Activated CD8-positive, alpha-beta memory T cell treated with anti-CD3 and anti-CD28 coated beads for 36 hours (primary cell): ENCODE results near the gene PCDH9. TPM values are rescaled to one million over a fixed set of nuclear protein-coding genes. Genes with fewer than 3 reads are reported as not detected.

Source experiments
- CTCF ChIA-PET: fragments of 350-600 bp; sonication (Branson Sonifier 250); formaldehyde crosslinking; loops from one replicate; lab custom pipeline; 2021; ENCODE audit warnings: antibody characterized with exemption; lab: Charles Lee
- POLR2A ChIA-PET: fragments of 350-600 bp; sonication (Branson Sonifier 250); formaldehyde crosslinking; loops from one replicate; lab custom pipeline; 2021; ENCODE audit warnings: antibody characterized with exemption; lab: Charles Lee
- total RNA-seq, 2 experiments: library from RNA; stranded (reverse); gene quantifications; one replicate each; pipeline ENCODE4 v1.2.3, GENCODE V29; 2021

The PCDH9 gene
- total RNA-seq, 2 experiments from 2014 or later: 0.13 to 0.17 TPM

GRCh38 chr13:66489586-66489985, 740.5 kb downstream of the PCDH9 start:
- POLR2A ChIA-PET: no interaction called here
- CTCF ChIA-PET: no interaction called here

- POLR2A ChIA-PET: no interaction called here
These were observed 741.0 kb downstream of the PCDH9 start for GRCh38 chr13:66489172-66489571.

GRCh38 chr13:66483712-66484111, 746.4 kb downstream of the PCDH9 start:
- ChIA-PET POLR2A (no interaction called here), CTCF (no interaction called here)

More at GRCh38 chr13:66489172-66489571, 741.0 kb downstream of the PCDH9 start:
- CTCF ChIA-PET: no interaction called here

GRCh38 chr13:66482836-66483235, 747.3 kb downstream of the PCDH9 start:
- CTCF ChIA-PET: no interaction called here

GRCh38 chr13:66477816-66478215, 752.3 kb downstream of the PCDH9 start:
- CTCF ChIA-PET: no interaction called here
- POLR2A ChIA-PET: no interaction called here

More at GRCh38 chr13:66482836-66483235, 747.3 kb downstream of the PCDH9 start:
- POLR2A ChIA-PET: no interaction called here

GRCh38 chr13:66475061-66475460, 755.1 kb downstream of the PCDH9 start:
- ChIA-PET POLR2A (no interaction called here), CTCF (no interaction called here)

GRCh38 chr13:66469745-66470144, 760.4 kb downstream of the PCDH9 start:
- ChIA-PET POLR2A (no interaction called here), CTCF (no interaction called here)

GRCh38 chr13:66468656-66469055, 761.5 kb downstream of the PCDH9 start:
- POLR2A ChIA-PET: no interaction called here
- CTCF ChIA-PET: no interaction called here

- CTCF ChIA-PET: no interaction called here
- POLR2A ChIA-PET: no interaction called here
These were observed 767.9 kb downstream of the PCDH9 start for GRCh38 chr13:66462187-66462586.

GRCh38 chr13:66461021-66461420, 769.1 kb downstream of the PCDH9 start:
- ChIA-PET CTCF (no interaction called here), POLR2A (no interaction called here)

- ChIA-PET CTCF (no interaction called here), POLR2A (no interaction called here)
These were observed 770.5 kb downstream of the PCDH9 start for GRCh38 chr13:66459634-66460033.

GRCh38 chr13:66459143-66459542, 771.0 kb downstream of the PCDH9 start:
- CTCF ChIA-PET: no interaction called here
- POLR2A ChIA-PET: no interaction called here

- CTCF ChIA-PET: no interaction called here
- POLR2A ChIA-PET: no interaction called here
These were observed 783.7 kb downstream of the PCDH9 start for GRCh38 chr13:66446413-66446812.

- CTCF ChIA-PET: no interaction called here
- POLR2A ChIA-PET: no interaction called here
These were observed 786.2 kb downstream of the PCDH9 start for GRCh38 chr13:66443926-66444325.

GRCh38 chr13:66440938-66441337, 789.2 kb downstream of the PCDH9 start:
- POLR2A ChIA-PET: no interaction called here
- CTCF ChIA-PET: no interaction called here

GRCh38 chr13:66430728-66431127, 799.4 kb downstream of the PCDH9 start:
- ChIA-PET CTCF (no interaction called here), POLR2A (no interaction called here)

- ChIA-PET CTCF (no interaction called here), POLR2A (no interaction called here)
These were observed 799.9 kb downstream of the PCDH9 start for GRCh38 chr13:66430269-66430668.

- POLR2A ChIA-PET: no interaction called here
- CTCF ChIA-PET: no interaction called here
These were observed 801.0 kb downstream of the PCDH9 start for GRCh38 chr13:66429156-66429555.

GRCh38 chr13:66427458-66427861, 802.7 kb downstream of the PCDH9 start:
- POLR2A ChIA-PET: no interaction called here
- CTCF ChIA-PET: no interaction called here

GRCh38 chr13:66425741-66426140, 804.4 kb downstream of the PCDH9 start:
- POLR2A ChIA-PET: no interaction called here
- CTCF ChIA-PET: no interaction called here

- ChIA-PET POLR2A (no interaction called here), CTCF (no interaction called here)
These were observed 805.7 kb downstream of the PCDH9 start for GRCh38 chr13:66424422-66424821.

GRCh38 chr13:66415444-66415843, 814.7 kb downstream of the PCDH9 start:
- ChIA-PET CTCF (no interaction called here), POLR2A (no interaction called here)
